Pancreas (tissue), 10 donors: ENCODE data around the gene CDC42EP4. TPM values are rescaled to one million over a fixed set of nuclear protein-coding genes. Genes with fewer than 3 reads are reported as not detected.

ENCODE experiments used
- ATAC-seq, 4 donors: fragments of 200-7000 bp; cut with Tn5 transposase; one replicate each; pipeline versions ENCODE4 v1.8.0 to v1.9.1; 2020; ENCODE audit warnings: mild to moderate bottlenecking in 4 of 4, moderate library complexity in 4 of 4
- DNase-seq, 6 donors: peaks; one replicate each; pipeline ENCODE4 v3.0.0-alpha.2; 2020
- FAIRE-seq: peaks from 2 replicates; lab custom pipeline; 2012; peaks lifted over from hg19 to GRCh38; lab: Jason Lieb, UNC
- H3K27ac ChIP-seq, 4 donors: fragments of 200-600 bp; sonication (generic); 1 replicate in 3 of 4; 2 replicates in 1 of 4; pipeline versions ENCODE4 v1.5.0 to v1.8.0; 2020
- H3K27me3 ChIP-seq, 4 donors: fragments of 200-600 bp; one replicate each; pipeline ENCODE4 v1.8.0; 2021
- H3K36me3 ChIP-seq, 3 donors: fragments of 200-600 bp; sonication (generic) in 1 of 3; one replicate each; pipeline versions ENCODE4 v1.5.0 to v1.8.0; 2020 to 2021
- H3K4me1 ChIP-seq, 3 donors: fragments of 200-600 bp; one replicate each; pipeline ENCODE4 v1.8.0; 2021
- H3K4me3 ChIP-seq, 4 donors: fragments of 200-600 bp; sonication (generic) in 2 of 4; one replicate each; pipeline versions ENCODE4 v1.5.0 to v1.8.0; 2020 to 2021
- H3K9me3 ChIP-seq, 4 donors: fragments of 200-600 bp; one replicate each; pipeline ENCODE4 v1.8.0; 2021
- WGBS, 2 donors: extraction: QIAGEN DNeasy Blood & Tissue Kit; methylation state at CpG; one replicate each; pipeline ENCODE4 v1.1.7; 2013; 5-methylcytosine and 5-hydroxymethylcytosine counted together
- intact Hi-C, 3 donors: fragments of 100-400 bp; cut with DNase I; formaldehyde crosslinking; loops; one replicate each; pipeline versions ENCODE4 v1.11.1 to v1.14.2; 2022
- polyA plus RNA-seq, 2 donors: library from polyadenylated mRNA; stranded (reverse); fragments of 200-250 nt; gene quantifications; one replicate each; pipeline ENCODE4 v1.2.3, GENCODE V29; 2013
- total RNA-seq, 6 donors: library from RNA; stranded (reverse); fragmentation: NEBNext Ultra II Directional in 4 of 6; extraction: Animal tissue kit (Norgen Biotek cat#: 25700) in 4 of 6; gene quantifications; one replicate each; pipeline versions ENCODE4 v1.2.1 to v1.2.4, GENCODE V29; 2021 to 2023
- TF ChIP-seq, protein P1 (sequence below), 4 donors: fragments of 200-600 bp; sonication (generic) in 3 of 4; IDR thresholded peaks; one replicate each; pipeline versions ENCODE4 v1.5.0 to v1.8.0; 2021; ENCODE audit warnings: antibody characterized with exemption in 4 of 4
- donor health status: healthy with polysubstance abuse.
- donor health status: DM: no; HTN: no; CAD: no; lungs with moderate emphysema.
- donor health status: DM: no; HTN: no; CAD: no.
- donor health status: control.
- donor health status: control.
- donor health status: Bipolar disorder and iron deficiency.
- donor health status: DM: yes; HTN: yes; CAD: no.
- donor health status: DM: no; HTN: no; CAD: no.
- donor health status: DM: no; HTN: no; CAD: no.
- donor health status: DM: yes; HTN: yes; CAD: no.

Gene CDC42EP4
- total and polyA plus RNA-seq, 8 donors = 24.2 to 56.2 (median 44.5) TPM

DNA sequence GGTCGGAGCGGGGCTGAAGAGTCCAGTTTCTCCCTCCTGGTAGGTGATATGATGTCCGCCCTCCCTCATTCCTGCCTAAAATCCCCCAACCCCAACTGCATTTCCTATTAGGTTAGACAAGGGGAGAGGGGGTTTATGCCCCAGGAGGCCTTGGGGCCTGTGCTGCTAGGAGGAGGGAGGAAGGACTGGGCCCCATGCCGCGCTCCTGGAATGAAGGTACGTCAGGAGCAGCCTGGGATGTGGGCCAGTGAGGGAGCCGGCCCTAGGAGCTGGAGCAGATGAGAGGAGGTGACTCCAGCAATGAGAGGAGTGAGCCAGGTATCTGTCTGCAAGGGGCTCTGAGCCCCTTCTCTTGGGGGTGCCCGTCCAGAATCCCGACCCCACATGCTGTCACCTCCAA lies 46.9 kb upstream of the CDC42EP4 start:
- peak in 1 of 6 donors; percentile 44 for DNase-seq
- intact Hi-C loops = no loop called here
- TF ChIP-seq, protein P1, sequence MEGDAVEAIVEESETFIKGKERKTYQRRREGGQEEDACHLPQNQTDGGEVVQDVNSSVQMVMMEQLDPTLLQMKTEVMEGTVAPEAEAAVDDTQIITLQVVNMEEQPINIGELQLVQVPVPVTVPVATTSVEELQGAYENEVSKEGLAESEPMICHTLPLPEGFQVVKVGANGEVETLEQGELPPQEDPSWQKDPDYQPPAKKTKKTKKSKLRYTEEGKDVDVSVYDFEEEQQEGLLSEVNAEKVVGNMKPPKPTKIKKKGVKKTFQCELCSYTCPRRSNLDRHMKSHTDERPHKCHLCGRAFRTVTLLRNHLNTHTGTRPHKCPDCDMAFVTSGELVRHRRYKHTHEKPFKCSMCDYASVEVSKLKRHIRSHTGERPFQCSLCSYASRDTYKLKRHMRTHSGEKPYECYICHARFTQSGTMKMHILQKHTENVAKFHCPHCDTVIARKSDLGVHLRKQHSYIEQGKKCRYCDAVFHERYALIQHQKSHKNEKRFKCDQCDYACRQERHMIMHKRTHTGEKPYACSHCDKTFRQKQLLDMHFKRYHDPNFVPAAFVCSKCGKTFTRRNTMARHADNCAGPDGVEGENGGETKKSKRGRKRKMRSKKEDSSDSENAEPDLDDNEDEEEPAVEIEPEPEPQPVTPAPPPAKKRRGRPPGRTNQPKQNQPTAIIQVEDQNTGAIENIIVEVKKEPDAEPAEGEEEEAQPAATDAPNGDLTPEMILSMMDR (IDR thresholded peaks at IDR 0.05) = no peak
- Histone ChIP-seq H3K27me3 (no peaks in the 10 kb centered on the region), H3K4me1 (peaks cover 0 to 9% (median 0%) of the 10 kb centered on the region in 3 donors), H3K4me3 (no peak overlapping the region), H3K36me3 (no peaks in the 10 kb centered on the region), H3K27ac (no peak overlapping the region), H3K9me3 (no peaks in the 10 kb centered on the region)
- 72 to 74% methylated on average over 9 of the region's 9 CpGs for WGBS, 2 donors
- no peak for FAIRE-seq
- ATAC-seq = peak in 1 of 4 donors; percentile 26

DNA sequence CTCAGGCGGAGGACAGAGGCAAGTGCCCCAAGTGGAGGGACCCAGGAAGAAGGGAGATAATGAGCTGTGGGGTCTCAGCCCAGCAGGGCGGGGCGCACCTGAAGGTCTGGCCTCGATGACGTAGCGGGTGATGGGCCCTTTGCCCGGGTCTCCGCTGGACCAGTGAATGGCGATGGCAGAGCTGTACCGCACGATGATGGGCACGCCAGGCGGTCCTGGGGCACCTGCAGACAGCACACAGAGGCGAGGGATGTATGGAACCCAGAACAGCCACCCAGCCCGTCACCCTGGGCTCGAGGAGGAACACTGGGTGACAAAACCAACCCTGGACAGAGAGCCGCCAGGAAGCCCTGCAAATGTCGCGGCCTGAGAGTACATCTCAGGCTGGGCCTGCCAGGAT lies 46.2 kb upstream of the CDC42EP4 start:
- ATAC-seq (no peak), FAIRE-seq (no peak), DNase-seq (no peak)
- no peaks in the 10 kb centered on the region for H3K36me3 ChIP-seq
- TF ChIP-seq, protein P1 (IDR thresholded peaks at IDR 0.05) = no peak
- intact Hi-C loops = no loop called here
- H3K27me3 ChIP-seq = no peaks in the 10 kb centered on the region
- H3K4me3 ChIP-seq = no peak overlapping the region
- WGBS, 2 donors = 85 to 91% methylated on average over 18 to 19 of the region's 19 CpGs
- peak overlapping the region in 1 of 4 donors; percentile 10 for H3K27ac ChIP-seq
- H3K9me3 ChIP-seq = no peaks in the 10 kb centered on the region
- peaks cover 0 to 9% (median 0%) of the 10 kb centered on the region in 3 donors for H3K4me1 ChIP-seq

DNA sequence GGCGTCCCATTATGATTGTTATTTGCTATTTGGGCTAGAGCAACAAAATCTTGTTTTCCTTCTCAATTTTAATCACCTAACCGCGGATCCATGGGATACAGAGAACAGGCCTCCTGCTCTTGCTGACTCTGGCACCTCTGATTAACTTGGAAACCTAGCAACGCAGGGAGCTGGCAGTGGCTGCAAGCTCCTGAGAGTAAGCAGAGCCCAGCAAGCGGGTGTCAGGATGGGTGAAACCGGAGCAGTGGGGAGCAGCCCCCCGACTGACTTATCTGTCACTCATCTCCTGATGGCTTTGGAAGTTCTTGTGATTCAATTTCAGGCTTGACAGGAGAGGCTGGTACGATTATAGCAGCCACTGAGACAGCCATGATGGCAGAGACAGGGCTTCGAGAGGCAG lies 45.5 kb upstream of the CDC42EP4 start:
- WGBS, 2 donors = 60 to 70% methylated on average over 9 of the region's 9 CpGs
- H3K4me3 ChIP-seq = no peak overlapping the region
- intact Hi-C loops = no loop called here
- no peaks in the 10 kb centered on the region for H3K9me3 ChIP-seq
- FAIRE-seq (no peak), DNase-seq (no peak), ATAC-seq (peak in 2 of 4 donors; percentile 15 to 40)
- H3K27me3 ChIP-seq = no peaks in the 10 kb centered on the region
- peaks cover 0 to 9% (median 0%) of the 10 kb centered on the region in 3 donors for H3K4me1 ChIP-seq
- no peaks in the 10 kb centered on the region for H3K36me3 ChIP-seq
- H3K27ac ChIP-seq = peak overlapping the region in 1 of 4 donors; percentile 10
- TF ChIP-seq, protein P1 (IDR thresholded peaks at IDR 0.05) = no peak

DNA sequence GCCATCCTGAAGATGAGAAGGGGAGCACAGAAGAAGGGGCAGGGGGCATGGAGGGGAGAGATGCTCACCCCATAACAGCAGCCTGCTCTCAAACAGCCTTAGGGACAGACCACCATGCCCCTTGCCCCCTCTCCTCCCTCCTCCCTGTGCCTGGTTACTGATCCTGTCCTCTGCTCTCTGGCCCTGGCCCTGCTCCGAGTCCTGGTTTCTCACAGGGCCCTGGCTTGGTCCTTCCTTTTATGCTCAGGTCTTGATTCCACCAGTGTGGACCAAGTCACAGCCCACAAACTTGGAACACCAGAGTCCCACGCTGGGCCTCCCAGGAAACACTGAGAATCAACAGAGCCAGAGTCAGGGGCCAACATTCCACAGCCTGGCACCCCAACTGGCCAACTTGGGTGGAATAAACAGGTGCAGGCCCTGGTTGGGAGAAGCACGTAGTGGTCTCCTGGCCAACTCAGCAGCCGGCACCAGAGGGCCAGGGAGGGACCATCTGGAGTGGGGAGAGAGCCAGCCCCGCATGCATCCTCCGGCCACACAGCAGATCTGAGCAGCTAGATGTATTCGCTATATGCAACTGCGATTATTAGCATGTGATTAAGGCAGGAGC lies 44.9 kb upstream of the CDC42EP4 start:
- Histone ChIP-seq H3K4me3 (no peak overlapping the region), H3K36me3 (no peaks in the 10 kb centered on the region), H3K27ac (no peak overlapping the region), H3K9me3 (no peaks in the 10 kb centered on the region), H3K27me3 (no peaks in the 10 kb centered on the region), H3K4me1 (peaks cover 0 to 9% (median 0%) of the 10 kb centered on the region in 3 donors)
- ATAC-seq = no peak
- no peak for DNase-seq
- intact Hi-C loops = no loop called here
- 83 to 84% methylated on average over 8 of the region's 8 CpGs for WGBS, 2 donors
- FAIRE-seq = no peak
- TF ChIP-seq, protein P1 (IDR thresholded peaks at IDR 0.05) = no peak
